SK-N-SH (cell line): Measurements from ENCODE around the gene ZC3H12C. TPM values are rescaled to one million over a fixed set of nuclear protein-coding genes. Genes with fewer than 3 reads are reported as not detected.
"Not testable (repeated sequence)": the region's sequence is repeated elsewhere in the genome, so short reads cannot be mapped to it uniquely, and the experiment has no call there.

Experiments used
- CTCF ChIA-PET: fragments of 300-600, 350-600 bp; formaldehyde crosslinking; extraction: SDS; loops from one replicate; lab custom pipeline; 2021; lab: Yijun Ruan, JAX
- POLR2A ChIA-PET: fragments of 350-600 bp; sonication (Branson Sonifier 250); formaldehyde crosslinking; extraction: SDS; loops from one replicate; lab custom pipeline; 2020; ENCODE audit warnings: antibody characterized with exemption, inconsistent platforms; lab: Yijun Ruan, JAX
- DNase-seq: peaks from one replicate; pipeline ENCODE4 v3.0.0; 2012
- H2AFZ ChIP-seq: fragments of 200-600 bp; sonication (generic); 2 replicates; pipeline ENCODE4 v1.8.1; 2016; ENCODE audit warnings: antibody characterized with exemption, mild to moderate bottlenecking, low read depth
- H3F3A ChIP-seq: fragments of 200-600 bp; sonication (generic); replicated peaks from 2 replicates; pipeline ENCODE3; 2016; ENCODE audit warnings: antibody characterized with exemption, mild to moderate bottlenecking; ENCODE audit not compliant: insufficient read depth
- H3K27ac ChIP-seq, 2 experiments: fragments of 200-500 bp in 1 of 2; fragments of 200-600 bp in 1 of 2; sonication (Bioruptor generic) in 1 of 2; sonication (generic), shearing (Covaris generic) in 1 of 2; 2 replicates each; pipeline versions ENCODE4 v1.5.1 to v1.6.1; 2014 to 2016; ENCODE audit warnings: low read depth in 2 of 2, inconsistent platforms in 1 of 2, low read length in 1 of 2, mild to moderate bottlenecking in 1 of 2, mixed read lengths in 1 of 2
- H3K27me3 ChIP-seq: fragments of 200-600 bp; sonication (generic), shearing (Covaris generic); 2 replicates; pipeline ENCODE4 v1.6.1; 2016; ENCODE audit warnings: mixed run types; ENCODE audit not compliant: insufficient read depth
- H3K36me3 ChIP-seq, 2 experiments: fragments of 200-500 bp in 1 of 2; fragments of 200-600 bp in 1 of 2; sonication (Bioruptor generic) in 1 of 2; sonication (generic) in 1 of 2; replicated peaks in 1 of 2; 2 replicates each; pipeline versions ENCODE3 to v1.5.1; 2014 to 2016; ENCODE audit warnings: low read length in 1 of 2, mild to moderate bottlenecking in 1 of 2; ENCODE audit not compliant: insufficient read depth in 2 of 2, control insufficient read depth in 1 of 2
- H3K4me1 ChIP-seq, 2 experiments: fragments of 200-500 bp in 1 of 2; fragments of 200-600 bp in 1 of 2; sonication (Bioruptor generic) in 1 of 2; sonication (generic), shearing (Covaris generic) in 1 of 2; 2 replicates each; pipeline versions ENCODE4 v1.5.1 to v1.6.1; 2014 to 2016; ENCODE audit warnings: low read depth in 1 of 2, low read length in 1 of 2, mixed run types in 1 of 2; ENCODE audit not compliant: insufficient read depth in 2 of 2, control insufficient read depth in 1 of 2
- H3K4me2 ChIP-seq: fragments of 200-600 bp; sonication (generic), shearing (Covaris generic); 2 replicates; pipeline ENCODE4 v1.6.1; 2017; ENCODE audit warnings: mixed run types
- H3K4me3 ChIP-seq, 2 experiments: fragments of 200-500 bp in 1 of 2; fragments of 200-600 bp in 1 of 2; sonication (Bioruptor generic) in 1 of 2; sonication (generic), shearing (Covaris generic) in 1 of 2; 2 replicates each; pipeline versions ENCODE4 v1.5.1 to v1.8.1; 2014 to 2016; ENCODE audit warnings: low read depth in 2 of 2, inconsistent platforms in 1 of 2, low read length in 1 of 2, mild to moderate bottlenecking in 1 of 2, mixed read lengths in 1 of 2, moderate library complexity in 1 of 2
- H3K79me2 ChIP-seq: fragments of 200-600 bp; sonication (generic); 2 replicates; pipeline ENCODE4 v1.8.1; 2017; ENCODE audit warnings: mild to moderate bottlenecking; ENCODE audit not compliant: insufficient read depth
- H3K9ac ChIP-seq: fragments of 200-600 bp; sonication (generic); 2 replicates; pipeline ENCODE4 v1.6.1; 2017; ENCODE audit warnings: mixed run types
- H3K9me2 ChIP-seq: fragments of 200-600 bp; sonication (generic); 2 replicates; pipeline ENCODE4 v1.6.1; 2017; ENCODE audit warnings: mixed run types
- H3K9me3 ChIP-seq: fragments of 200-600 bp; sonication (generic); 2 replicates; pipeline ENCODE4 v1.6.1; 2017; ENCODE audit warnings: mixed run types, mild to moderate bottlenecking, moderate library complexity
- H4K20me1 ChIP-seq: fragments of 200-600 bp; sonication (generic); 2 replicates; pipeline ENCODE4 v1.6.1; 2017; ENCODE audit warnings: mild to moderate bottlenecking, mixed run types; ENCODE audit not compliant: insufficient read depth
- CHD2 ChIP-seq: fragments of 150-350 bp; IDR thresholded peaks from 2 replicates; pipeline ENCODE4 v1.6.1; 2018; ENCODE audit warnings: low read length; ENCODE audit not compliant: partially characterized antibody
- ELF1 ChIP-seq: IDR thresholded peaks from 2 replicates; pipeline ENCODE4 v1.4.0; 2012
- FOSL2 ChIP-seq: IDR thresholded peaks from 2 replicates; pipeline ENCODE4 v1.4.0; 2012; ENCODE audit warnings: low read depth, mild to moderate bottlenecking, moderate library complexity, borderline replicate concordance
- FOXM1 ChIP-seq: IDR thresholded peaks from 2 replicates; pipeline ENCODE4 v1.4.0; 2012; ENCODE audit warnings: low read depth, mild to moderate bottlenecking
- GABPA ChIP-seq: IDR thresholded peaks from 2 replicates; pipeline ENCODE4 v1.4.0; 2012; ENCODE audit warnings: low read depth, mild to moderate bottlenecking
- IRF3 ChIP-seq: fragments of 150-350 bp; IDR thresholded peaks from 2 replicates; pipeline ENCODE4 v1.6.1; 2016; ENCODE audit warnings: mild to moderate bottlenecking, low read depth, low read length
- JUND ChIP-seq: IDR thresholded peaks from 2 replicates; pipeline ENCODE4 v1.4.0; 2012
- NRF1 ChIP-seq: IDR thresholded peaks from 2 replicates; pipeline ENCODE4 v1.6.1; 2012; ENCODE audit warnings: low read depth, mild to moderate bottlenecking, low read length
- RAD21 ChIP-seq: IDR thresholded peaks from 2 replicates; pipeline ENCODE4 v1.6.1; 2012; ENCODE audit warnings: mild to moderate bottlenecking, low read length
- RXRA ChIP-seq: IDR thresholded peaks from 2 replicates; pipeline ENCODE4 v1.4.0; 2012; ENCODE audit warnings: low read depth, mild to moderate bottlenecking, borderline replicate concordance
- SIN3A ChIP-seq: IDR thresholded peaks from 2 replicates; pipeline ENCODE4 v1.6.1; 2012; ENCODE audit warnings: low read depth, mild to moderate bottlenecking, low read length, moderate library complexity, borderline replicate concordance
- TAF1 ChIP-seq: IDR thresholded peaks from 2 replicates; pipeline ENCODE4 v1.6.1; 2012; ENCODE audit warnings: low read depth, mild to moderate bottlenecking, low read length, moderate library complexity, borderline replicate concordance
- TCF12 ChIP-seq: IDR thresholded peaks from 2 replicates; pipeline ENCODE4 v1.4.0; 2012
- TEAD4 ChIP-seq: IDR thresholded peaks from 2 replicates; pipeline ENCODE4 v1.4.0; 2012; ENCODE audit warnings: mild to moderate bottlenecking, borderline replicate concordance; ENCODE audit not compliant: insufficient read depth
- WGBS: methylation state at CpG from one replicate; pipeline ENCODE4 v1.1.6; 2017; ENCODE audit warnings: low lambda C conversion rate; 5-methylcytosine and 5-hydroxymethylcytosine counted together
- polyA plus RNA-seq, 3 experiments: library from polyadenylated mRNA; depleted of rRNA; stranded (reverse); fragments of >200 nt; gene quantifications; 2 replicates each; pipeline ENCODE4 v1.2.3, GENCODE V29; 2012
- TF ChIP-seq, protein P1 (sequence below): fragments of 150-350 bp; IDR thresholded peaks from 2 replicates; pipeline ENCODE4 v1.6.1; 2017; ENCODE audit warnings: antibody characterized with exemption, low read length, low read depth, borderline replicate concordance
- TF ChIP-seq, protein P2 (sequence below): fragments of 200-600 bp; sonication (generic); IDR thresholded peaks from 2 replicates; pipeline ENCODE4 v1.6.1; 2017; ENCODE audit warnings: antibody characterized with exemption, mild to moderate bottlenecking, moderate library complexity

Gene ZC3H12C
- polyA plus RNA-seq, 1 of the 3 experiments (the other 2 are of a cell fraction), result 2.8 TPM

DNA sequence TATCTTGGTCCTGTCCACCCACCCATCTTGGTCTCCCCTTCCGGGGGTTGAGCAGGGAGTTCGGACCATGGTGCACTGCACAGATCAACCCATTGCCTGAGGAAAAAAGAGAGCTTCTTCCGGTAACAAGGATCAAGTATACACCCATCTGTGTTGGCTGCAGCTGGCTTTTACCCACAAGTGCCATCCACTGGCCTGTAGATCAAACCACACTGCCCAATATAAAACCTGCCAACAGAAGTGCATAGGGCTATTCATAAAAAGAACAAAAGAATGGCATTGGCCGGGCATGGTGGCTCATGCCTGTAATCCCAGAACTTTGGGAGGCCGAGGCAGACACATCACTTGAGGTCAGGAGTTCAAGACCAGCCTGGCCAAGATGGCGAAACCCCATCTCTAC, 94.5 kb downstream of the ZC3H12C start:
- Histone ChIP-seq H3K36me3 (no peaks in the 10 kb centered on the region), H3K9ac (no peak overlapping the region), H3K27me3 (no peaks in the 10 kb centered on the region), H3K27ac (no peak overlapping the region), H2AFZ (no peak overlapping the region), H3F3A (no peaks in the 10 kb centered on the region), H3K4me3 (no peak overlapping the region), H3K4me2 (no peak overlapping the region), H3K4me1 (no peaks in the 10 kb centered on the region; a peak in 1 of 4 replicates), H4K20me1 (no peaks in the 10 kb centered on the region), H3K9me2 (no peaks in the 10 kb centered on the region), H3K9me3 (no peaks in the 10 kb centered on the region), H3K79me2 (no peaks in the 10 kb centered on the region)
- CTCF ChIA-PET, result interaction anchor here (1.2 to 1.8 kb wide), 2 partner anchors 13 to 248 kb away, joined by 3 to 6 read pairs; no protein-coding TSS in a partner anchor
- DNase-seq, result no peak
- POLR2A ChIA-PET, result no interaction called here
- 89% methylated on average over 6 of the region's 6 CpGs for WGBS
- TF ChIP-seq GABPA, result no peak

GRCh38 chr11:110190885-110191284, 97.7 kb downstream of the ZC3H12C start:
- Histone ChIP-seq H3K36me3 (no peaks in the 10 kb centered on the region), H3K79me2 (no peaks in the 10 kb centered on the region), H3K4me2 (no peak overlapping the region), H3K4me1 (peaks cover 0 to 19% of the 10 kb centered on the region in 2 experiments; a peak in 1 of 4 replicates), H3F3A (peaks cover 23% of the 10 kb centered on the region), H2AFZ (no peak overlapping the region), H3K27me3 (no peaks in the 10 kb centered on the region), H3K27ac (no peak overlapping the region), H3K9ac (no peak overlapping the region), H3K9me2 (no peaks in the 10 kb centered on the region), H3K4me3 (no peak overlapping the region), H4K20me1 (no peaks in the 10 kb centered on the region), H3K9me3 (no peaks in the 10 kb centered on the region)
- ChIA-PET CTCF (interaction anchor here (1.1 kb wide), 1 partner anchor 10 kb away, joined by 7 read pairs; no protein-coding TSS in a partner anchor), POLR2A (no interaction called here)
- 77% methylated on average over 1 of the region's 1 CpG for WGBS
- no peak for DNase-seq
- TF ChIP-seq, protein P1, sequence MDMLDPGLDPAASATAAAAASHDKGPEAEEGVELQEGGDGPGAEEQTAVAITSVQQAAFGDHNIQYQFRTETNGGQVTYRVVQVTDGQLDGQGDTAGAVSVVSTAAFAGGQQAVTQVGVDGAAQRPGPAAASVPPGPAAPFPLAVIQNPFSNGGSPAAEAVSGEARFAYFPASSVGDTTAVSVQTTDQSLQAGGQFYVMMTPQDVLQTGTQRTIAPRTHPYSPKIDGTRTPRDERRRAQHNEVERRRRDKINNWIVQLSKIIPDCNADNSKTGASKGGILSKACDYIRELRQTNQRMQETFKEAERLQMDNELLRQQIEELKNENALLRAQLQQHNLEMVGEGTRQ, result no peak
- TF ChIP-seq NRF1 (no peak), RAD21 (no peak), GABPA (no peak), TEAD4 (no peak), JUND (no peak), ELF1 (no peak), FOXM1 (no peak), FOSL2 (no peak), TAF1 (no peak), IRF3 (no peak), CHD2 (no peak), SIN3A (no peak), TCF12 (no peak), RXRA (no peak)
- TF ChIP-seq, protein P2, sequence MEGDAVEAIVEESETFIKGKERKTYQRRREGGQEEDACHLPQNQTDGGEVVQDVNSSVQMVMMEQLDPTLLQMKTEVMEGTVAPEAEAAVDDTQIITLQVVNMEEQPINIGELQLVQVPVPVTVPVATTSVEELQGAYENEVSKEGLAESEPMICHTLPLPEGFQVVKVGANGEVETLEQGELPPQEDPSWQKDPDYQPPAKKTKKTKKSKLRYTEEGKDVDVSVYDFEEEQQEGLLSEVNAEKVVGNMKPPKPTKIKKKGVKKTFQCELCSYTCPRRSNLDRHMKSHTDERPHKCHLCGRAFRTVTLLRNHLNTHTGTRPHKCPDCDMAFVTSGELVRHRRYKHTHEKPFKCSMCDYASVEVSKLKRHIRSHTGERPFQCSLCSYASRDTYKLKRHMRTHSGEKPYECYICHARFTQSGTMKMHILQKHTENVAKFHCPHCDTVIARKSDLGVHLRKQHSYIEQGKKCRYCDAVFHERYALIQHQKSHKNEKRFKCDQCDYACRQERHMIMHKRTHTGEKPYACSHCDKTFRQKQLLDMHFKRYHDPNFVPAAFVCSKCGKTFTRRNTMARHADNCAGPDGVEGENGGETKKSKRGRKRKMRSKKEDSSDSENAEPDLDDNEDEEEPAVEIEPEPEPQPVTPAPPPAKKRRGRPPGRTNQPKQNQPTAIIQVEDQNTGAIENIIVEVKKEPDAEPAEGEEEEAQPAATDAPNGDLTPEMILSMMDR, result no peak

DNA sequence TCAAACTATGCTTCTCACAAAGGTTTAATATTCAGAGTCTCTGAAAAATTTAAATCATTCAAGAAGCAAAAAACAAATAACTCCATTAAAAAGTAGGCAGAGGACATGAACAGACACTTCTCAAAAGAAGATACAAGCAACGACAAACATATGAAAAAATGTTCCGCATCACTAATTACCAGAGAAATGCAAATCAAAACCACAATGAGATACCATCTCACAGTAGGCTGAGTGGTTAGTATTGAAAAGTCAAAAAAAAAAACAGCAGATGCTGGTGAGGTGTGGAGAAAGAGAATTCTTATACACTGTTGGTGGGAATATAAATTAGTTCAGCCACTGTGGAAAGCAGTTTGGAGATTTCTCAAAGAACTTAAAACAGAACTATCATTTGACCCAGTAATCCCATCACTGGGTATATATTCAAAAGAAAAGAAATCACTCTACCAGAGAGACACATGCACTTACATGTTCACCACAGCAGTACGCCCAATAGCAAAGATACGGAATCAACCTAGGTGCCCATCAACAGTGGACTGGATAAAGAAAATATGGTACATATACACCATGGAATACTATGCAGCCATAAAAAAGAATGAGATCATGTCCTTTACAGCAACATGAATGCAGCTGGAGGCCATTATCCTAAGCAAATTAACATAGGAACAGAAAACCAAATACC, 99.6 kb downstream of the ZC3H12C start:
- H3K27me3 ChIP-seq, H3K79me2 ChIP-seq, H3K27ac ChIP-seq, H3K4me3 ChIP-seq, H2AFZ ChIP-seq, H3K9ac ChIP-seq, H3K9me3 ChIP-seq, H3K9me2 ChIP-seq, H3K36me3 ChIP-seq, DNase-seq, H3K4me2 ChIP-seq, H4K20me1 ChIP-seq, POLR2A ChIA-PET: not testable (repeated sequence)
- CTCF ChIA-PET, result interaction anchor here (1.4 kb wide), 1 partner anchor 175 kb away, joined by 5 read pairs; no protein-coding TSS in a partner anchor
- Histone ChIP-seq H3F3A (peaks cover 25% of the 10 kb centered on the region), H3K4me1 (peaks cover 0 to 29% of the 10 kb centered on the region in 2 experiments; a peak in 1 of 4 replicates)
- WGBS, result 88% methylated on average over 4 of the region's 4 CpGs
